Stimulated activated CD8-positive, alpha-beta memory T cell treated with anti-CD3 and anti-CD28 coated beads, Interleukin-15, amount 100 ng/mL, for 48 hours (primary cell): ENCODE measurements around the gene HDHD2.
A peak's percentile ranks its signal among the peaks of the same experiment; 100 is the strongest.
"Not testable (repeated sequence)": the region's sequence is repeated elsewhere in the genome, so short reads cannot be mapped to it uniquely, and the experiment has no call there.

ENCODE experiments used
- DNase-seq, 2 donors: peaks; one replicate each; pipeline ENCODE4 v3.0.0-alpha.2; 2020; ENCODE audit warnings: low read depth in 2 of 2

Gene HDHD2, protein sequence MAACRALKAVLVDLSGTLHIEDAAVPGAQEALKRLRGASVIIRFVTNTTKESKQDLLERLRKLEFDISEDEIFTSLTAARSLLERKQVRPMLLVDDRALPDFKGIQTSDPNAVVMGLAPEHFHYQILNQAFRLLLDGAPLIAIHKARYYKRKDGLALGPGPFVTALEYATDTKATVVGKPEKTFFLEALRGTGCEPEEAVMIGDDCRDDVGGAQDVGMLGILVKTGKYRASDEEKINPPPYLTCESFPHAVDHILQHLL

DNA sequence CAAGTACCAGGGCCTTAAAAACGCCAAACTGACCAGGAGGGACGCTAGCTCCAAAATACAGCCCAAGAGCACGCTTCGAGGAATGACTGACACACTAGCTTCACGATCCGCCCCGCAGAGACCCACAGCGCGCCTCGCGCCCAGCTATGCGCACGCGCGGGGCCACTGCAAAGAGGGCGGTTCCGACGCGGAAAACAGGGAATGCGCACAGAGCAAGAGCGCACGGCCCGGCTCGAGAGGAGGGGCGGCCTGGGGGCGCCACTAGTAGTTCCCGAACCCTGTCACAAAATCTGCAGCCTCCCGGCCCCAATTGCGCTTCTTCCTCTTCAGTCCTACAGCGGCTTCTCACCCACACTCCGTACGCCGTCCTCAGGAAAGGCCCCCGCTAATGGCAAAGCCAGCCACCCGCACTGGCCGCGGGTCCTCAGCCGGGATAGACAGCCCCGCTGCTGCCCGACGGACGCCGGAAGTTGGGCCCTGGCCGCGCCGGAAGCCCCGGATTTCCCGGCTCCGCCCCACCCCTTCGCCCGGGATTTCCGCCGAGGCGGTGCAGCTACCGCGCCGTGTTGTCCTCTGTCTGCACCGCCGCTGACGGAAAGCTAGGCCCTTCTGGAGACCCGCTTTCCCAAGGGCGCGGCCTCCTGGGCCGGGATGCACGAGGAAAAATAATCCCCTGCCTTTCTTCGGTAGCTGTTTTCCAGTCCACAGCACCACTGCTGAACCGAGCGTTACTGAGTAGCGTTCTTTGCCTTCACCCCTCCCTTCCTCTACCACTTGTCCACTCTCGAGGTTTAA is at the start of gene HDHD2:
Gene HDHD2, minus strand, starts transcription at position 472 of the 795 bp plus-strand sequence. CDS start 14,061 bp downstream, outside the sequence.
- DNase-seq = peak; percentile 76 to 79

DNA sequence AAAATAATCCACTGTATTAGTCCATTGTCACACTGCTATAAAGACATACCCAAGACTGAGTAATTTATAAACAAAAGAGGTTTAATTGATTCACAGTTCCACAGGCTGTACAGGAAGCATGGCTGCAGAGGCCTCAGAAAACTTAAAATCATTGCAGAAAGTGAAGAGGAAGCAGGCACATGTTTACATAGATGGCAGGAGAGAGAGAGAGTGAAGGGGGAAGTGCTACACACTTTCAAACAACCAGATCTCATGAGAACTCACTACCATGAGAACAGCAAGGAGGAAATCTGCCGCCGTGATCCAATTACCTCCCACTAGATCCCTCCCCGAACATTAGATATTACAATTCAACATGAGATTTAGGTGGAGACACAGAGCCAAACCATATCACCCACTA is 45.7 kb upstream of the HDHD2 start:
- DNase-seq = not testable (repeated sequence)

- no peak for DNase-seq
These were observed 41.7 kb upstream of the HDHD2 start for GRCh38 chr18:47191961-47192360.

GRCh38 chr18:47187721-47188120 is 37.4 kb upstream of the HDHD2 start:
- DNase-seq = no peak

- no peak for DNase-seq
These were observed 34.2 kb upstream of the HDHD2 start for GRCh38 chr18:47184419-47185050.

DNA sequence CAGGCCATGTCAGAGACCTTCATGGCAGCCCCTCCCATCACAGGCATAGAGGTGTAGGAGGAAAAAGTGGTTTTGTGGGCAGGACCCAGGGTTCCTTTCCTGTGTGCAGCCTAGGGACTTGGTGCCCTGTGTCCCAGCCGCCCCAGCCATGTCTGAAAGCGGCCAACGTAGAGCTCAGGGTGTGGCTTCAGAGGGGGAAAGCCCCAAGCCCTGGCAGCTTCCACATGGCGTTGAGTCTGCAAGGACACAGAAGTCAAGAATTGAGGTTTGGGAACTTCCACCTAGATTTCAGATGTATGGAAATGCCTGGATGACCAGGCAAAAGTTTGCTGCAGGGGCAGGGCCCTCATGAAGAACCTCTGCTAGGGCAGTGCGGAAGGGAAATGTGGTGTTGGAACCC is 31.9 kb upstream of the HDHD2 start:
- DNase-seq = not testable (repeated sequence)

DNA sequence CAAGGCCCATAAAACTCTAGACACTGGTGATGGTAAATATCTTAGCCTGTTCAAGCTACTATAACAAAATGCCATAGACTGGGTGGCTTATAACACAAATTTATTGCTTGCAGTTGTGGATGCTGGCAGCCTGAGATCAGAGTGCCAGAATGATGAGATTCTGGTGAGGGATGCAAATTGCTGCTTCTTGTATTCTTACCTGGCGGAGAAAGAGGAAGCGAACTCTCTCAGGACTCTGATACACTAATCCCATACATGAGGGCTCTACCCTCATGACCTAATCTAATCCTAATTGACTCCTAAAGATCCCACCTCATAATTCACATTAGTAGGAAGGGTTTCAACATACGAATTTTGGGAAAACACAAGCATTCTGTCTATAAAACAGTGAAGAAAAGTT is 30.5 kb upstream of the HDHD2 start:
- DNase-seq = no peak

GRCh38 chr18:47179520-47179919 is 29.2 kb upstream of the HDHD2 start:
- no peak for DNase-seq

- peak; percentile 79 to 80 for DNase-seq
These were observed 25.7 kb upstream of the HDHD2 start, which contains the start of gene IER3IP1 for GRCh38 chr18:47175898-47176575. Gene IER3IP1, minus strand, starts transcription at chr18:47176364. Its CDS starts 87 bp downstream, at chr18:47176277.

GRCh38 chr18:47175283-47175897 is 25.1 kb upstream of the HDHD2 start:
- DNase-seq = no peak

- DNase-seq = no peak
These were observed 24.3 kb upstream of the HDHD2 start for GRCh38 chr18:47174545-47175116.

DNA sequence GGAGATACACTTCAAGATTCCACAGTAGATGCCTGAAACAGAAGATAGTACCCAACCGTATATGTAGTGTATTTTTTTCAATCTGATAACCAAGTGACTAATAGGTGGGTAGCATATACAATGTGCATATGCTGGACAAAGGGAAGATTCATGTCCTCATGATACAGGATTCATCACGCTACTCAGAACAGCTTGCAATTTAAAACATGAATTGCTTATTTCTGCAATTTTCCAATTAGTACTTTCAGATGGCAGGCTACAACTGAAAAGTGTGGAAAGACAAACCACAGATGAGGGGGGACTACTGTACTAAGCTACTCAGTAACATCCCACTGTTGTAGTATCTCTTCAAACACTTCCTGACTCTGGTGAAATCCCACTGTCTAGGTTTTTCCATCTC is 22.2 kb upstream of the HDHD2 start:
- no peak for DNase-seq

DNA sequence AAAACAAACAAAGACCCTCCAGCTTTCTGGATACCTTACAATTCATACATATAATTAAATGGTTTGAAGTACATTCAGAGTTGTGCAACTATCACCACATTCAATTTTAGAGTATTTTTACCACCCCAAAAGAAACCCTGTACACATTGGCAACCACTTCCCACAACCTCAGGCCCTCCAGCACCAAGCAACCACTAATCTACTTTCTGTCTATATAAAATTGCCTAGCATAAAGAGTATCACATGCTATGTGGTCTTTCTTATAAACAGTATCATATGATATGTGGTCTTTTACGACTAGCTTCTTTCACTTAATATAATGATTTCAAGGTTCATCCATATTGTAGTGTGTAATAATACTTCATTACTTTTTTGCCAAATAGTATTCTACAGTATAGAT is 18.6 kb upstream of the HDHD2 start:
- DNase-seq = no peak

GRCh38 chr18:47168509-47168908 is 18.2 kb upstream of the HDHD2 start:
- DNase-seq = no peak

DNA sequence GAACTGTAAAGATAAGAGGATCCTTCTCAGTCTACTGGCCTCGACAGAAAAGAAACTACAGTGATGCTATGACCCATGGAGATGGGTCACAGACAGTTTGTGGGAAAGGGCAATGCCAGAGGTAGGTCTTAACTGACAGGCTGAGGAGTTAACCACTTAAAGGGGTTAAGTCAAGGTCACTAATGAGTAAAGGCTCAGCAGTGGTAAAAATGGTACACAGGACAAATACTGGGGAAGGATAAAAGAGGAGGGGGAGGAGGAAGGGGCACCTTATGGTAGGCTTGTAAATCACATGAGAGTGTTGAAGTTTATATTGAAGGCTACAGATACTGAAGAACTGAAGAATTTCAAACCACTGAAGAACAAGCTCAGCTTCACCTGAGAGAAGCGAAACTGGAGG is 16.0 kb upstream of the HDHD2 start:
- no peak for DNase-seq

DNA sequence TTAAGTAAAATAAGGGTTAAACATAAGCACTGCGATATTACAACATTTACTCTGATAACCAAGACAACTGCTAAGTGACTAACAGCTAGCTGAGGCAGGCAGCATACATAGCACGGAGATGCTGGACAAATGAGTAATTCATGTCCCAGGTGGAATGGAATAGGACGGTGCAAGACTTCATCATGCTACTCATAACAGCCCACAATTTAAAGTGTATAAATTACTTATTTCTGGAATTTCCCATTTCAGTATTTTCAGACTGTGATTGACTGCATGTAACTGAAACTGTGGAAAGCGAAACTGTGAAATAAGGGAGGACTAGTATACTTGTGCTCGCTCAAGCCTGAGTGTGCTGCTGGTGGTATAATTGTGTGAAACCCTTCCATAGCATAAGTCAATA is 12.9 kb upstream of the HDHD2 start:
- no peak for DNase-seq

DNA sequence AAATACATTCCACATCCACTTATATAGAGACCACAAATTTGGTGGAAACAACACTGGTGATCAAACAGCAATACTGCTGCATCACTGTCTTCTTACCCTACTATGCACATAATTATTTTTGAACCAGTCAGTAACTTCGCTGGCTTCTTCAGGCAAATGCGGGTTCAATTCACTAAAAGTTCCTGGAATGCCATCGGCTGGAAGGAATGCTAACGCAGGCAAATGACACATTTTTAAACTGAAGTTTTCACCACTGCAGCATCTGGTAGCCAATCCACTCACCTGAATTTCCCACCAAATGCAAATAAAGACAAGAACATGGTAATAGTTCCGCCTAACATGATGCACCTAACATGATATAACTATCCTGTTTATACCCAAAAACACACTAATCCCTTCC is 10.0 kb upstream of the HDHD2 start:
- DNase-seq = no peak

DNA sequence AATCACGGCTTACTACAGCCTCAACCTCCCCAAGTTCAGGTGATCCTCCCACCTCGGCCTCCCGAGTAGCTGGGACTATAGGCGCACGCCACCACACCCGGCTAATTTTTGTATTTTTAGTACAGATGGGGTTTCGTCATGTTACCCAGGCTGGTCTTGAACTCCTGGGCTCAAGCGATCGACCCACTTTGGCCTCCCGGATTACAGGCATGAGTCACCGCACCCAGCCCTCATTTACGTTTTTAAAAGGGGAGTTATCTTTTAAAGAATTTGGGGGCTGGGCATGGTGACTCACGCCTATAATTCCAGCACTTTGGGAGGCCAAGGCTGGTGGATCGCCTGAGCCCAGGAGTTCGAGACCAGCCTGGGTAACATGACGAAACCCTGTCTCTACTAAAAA is 8.1 kb upstream of the HDHD2 start:
- DNase-seq = not testable (repeated sequence)

DNA sequence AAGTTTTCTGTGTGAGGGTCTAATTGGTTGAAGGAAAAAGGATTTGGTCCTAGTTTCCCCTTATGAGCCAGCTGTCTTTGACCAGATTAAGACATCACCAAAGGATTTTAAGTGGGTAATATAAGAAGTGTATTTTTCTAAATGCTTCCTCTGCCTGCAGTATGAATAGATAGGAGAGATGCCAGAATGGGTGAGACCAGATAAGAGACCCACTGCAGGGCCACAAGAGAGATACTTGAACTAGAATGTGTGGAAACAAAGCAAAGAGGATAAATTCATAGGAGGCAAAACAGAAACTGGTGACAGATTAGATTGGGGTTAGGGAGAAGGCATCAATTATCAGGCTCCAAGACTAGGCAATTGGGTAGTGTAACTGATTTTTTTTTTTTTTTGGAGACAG is 1.1 kb upstream of the HDHD2 start:
- DNase-seq = no peak

DNA sequence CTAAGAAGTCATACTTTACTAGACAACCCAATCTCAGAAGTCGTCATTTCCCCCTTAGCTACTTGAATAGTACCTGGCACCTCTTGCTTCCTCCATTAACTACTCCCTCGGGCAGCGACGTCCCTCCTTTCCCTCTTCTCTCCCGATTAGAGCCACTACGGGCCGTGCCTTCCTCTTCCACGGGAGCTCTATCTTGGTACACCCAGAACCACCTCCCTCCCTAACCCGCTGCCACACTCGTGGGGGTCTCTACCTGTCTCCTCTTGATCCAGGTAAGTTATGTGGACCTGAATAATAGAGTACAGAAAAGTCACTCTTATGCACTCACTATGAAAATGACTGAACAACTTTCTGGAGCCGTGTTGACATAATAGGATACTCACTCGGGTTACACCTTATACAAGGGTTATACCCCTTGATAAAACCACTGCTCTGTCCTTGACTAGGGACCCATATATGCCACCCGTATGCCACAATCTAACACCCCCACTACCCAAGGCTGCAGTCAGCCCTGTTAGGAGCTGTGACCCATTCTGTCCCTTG is 595 bp upstream of the HDHD2 start:
- DNase-seq = no peak

GRCh38 chr18:47149457-47150028 is 757 bp downstream of the HDHD2 start:
- DNase-seq = no peak
